Chondrocyte (in vitro differentiated cells): ENCODE results near the gene JAG2. TPM values are rescaled to one million over a fixed set of nuclear protein-coding genes. Genes with fewer than 3 reads are reported as not detected.

Source experiments
- DNase-seq: peaks from one replicate; pipeline ENCODE4 v3.0.0; 2021; ENCODE audit warnings: mixed read lengths, low spot score
- H3K27ac Mint-ChIP-seq: one replicate; pipeline ENCODE4 v1.8.0; 2021; ENCODE audit warnings: mild to moderate bottlenecking, moderate library complexity, mixed read lengths; ENCODE audit not compliant: unreplicated experiment
- H3K27me3 Mint-ChIP-seq: 2 replicates; pipeline ENCODE4 v1.8.0; 2021; ENCODE audit warnings: low read depth, mixed read lengths
- H3K36me3 Mint-ChIP-seq: 2 replicates; pipeline ENCODE4 v1.8.0; 2021; ENCODE audit warnings: low read depth, mixed read lengths
- H3K4me1 Mint-ChIP-seq: 2 replicates; pipeline ENCODE4 v1.8.0; 2021; ENCODE audit warnings: low read depth, mild to moderate bottlenecking, mixed read lengths
- H3K4me3 Mint-ChIP-seq: one replicate; pipeline ENCODE4 v1.8.0; 2021; ENCODE audit warnings: mild to moderate bottlenecking, moderate library complexity, mixed read lengths; ENCODE audit not compliant: unreplicated experiment
- H3K9me3 Mint-ChIP-seq: 2 replicates; pipeline ENCODE4 v1.8.0; 2021; ENCODE audit warnings: low read depth, mixed read lengths
- total RNA-seq: library from RNA; stranded (reverse); gene quantifications from 3 replicates; pipeline ENCODE4 v1.2.1, GENCODE V29; 2021
- TF ChIP-seq, protein P1 (sequence below): fragments of 200-600 bp; sonication (generic); IDR thresholded peaks from 2 replicates; pipeline ENCODE4 v1.5.0; 2021; ENCODE audit warnings: antibody characterized with exemption, mild to moderate bottlenecking, moderate library complexity

Gene JAG2
- total RNA-seq, 1 donor from 2014 or later, result 18.2 TPM

DNA sequence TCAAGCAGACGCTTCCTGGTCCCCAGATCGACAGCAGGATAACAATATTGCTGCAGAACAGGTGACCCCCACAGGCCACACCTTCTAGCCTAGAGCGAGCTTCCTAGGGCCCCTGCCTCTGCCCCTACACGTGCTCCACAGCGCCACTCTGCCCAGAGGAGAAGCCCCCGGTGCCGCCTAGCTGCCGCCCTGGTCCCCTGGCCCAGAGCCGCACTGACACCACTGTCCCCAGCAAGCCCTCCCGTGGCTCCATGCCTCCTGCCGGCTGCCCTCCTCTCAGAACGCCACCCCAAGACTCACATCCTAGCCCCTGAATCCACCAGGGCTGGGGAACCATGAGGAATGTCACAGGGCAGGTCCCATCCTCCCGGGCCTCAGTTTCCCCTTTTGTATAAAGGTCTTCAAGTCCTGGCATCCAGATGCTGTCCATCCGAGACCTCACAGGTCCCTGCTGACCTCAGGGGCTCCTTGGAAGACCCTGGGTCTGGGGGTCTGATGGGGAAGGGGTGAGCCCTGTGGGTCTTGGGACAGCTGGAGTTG lies 31.0 kb downstream of the JAG2 start:
- Mint-ChIP-seq H3K27ac (no peak overlapping the region), H3K27me3 (peaks cover 12% of the 10 kb centered on the region), H3K4me1 (no peaks in the 10 kb centered on the region), H3K9me3 (peaks cover 6% of the 10 kb centered on the region), H3K36me3 (peaks cover 14% of the 10 kb centered on the region), H3K4me3 (no peak overlapping the region)
- peak; percentile 84 for DNase-seq
- TF ChIP-seq, protein P1, sequence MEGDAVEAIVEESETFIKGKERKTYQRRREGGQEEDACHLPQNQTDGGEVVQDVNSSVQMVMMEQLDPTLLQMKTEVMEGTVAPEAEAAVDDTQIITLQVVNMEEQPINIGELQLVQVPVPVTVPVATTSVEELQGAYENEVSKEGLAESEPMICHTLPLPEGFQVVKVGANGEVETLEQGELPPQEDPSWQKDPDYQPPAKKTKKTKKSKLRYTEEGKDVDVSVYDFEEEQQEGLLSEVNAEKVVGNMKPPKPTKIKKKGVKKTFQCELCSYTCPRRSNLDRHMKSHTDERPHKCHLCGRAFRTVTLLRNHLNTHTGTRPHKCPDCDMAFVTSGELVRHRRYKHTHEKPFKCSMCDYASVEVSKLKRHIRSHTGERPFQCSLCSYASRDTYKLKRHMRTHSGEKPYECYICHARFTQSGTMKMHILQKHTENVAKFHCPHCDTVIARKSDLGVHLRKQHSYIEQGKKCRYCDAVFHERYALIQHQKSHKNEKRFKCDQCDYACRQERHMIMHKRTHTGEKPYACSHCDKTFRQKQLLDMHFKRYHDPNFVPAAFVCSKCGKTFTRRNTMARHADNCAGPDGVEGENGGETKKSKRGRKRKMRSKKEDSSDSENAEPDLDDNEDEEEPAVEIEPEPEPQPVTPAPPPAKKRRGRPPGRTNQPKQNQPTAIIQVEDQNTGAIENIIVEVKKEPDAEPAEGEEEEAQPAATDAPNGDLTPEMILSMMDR, result no peak

DNA sequence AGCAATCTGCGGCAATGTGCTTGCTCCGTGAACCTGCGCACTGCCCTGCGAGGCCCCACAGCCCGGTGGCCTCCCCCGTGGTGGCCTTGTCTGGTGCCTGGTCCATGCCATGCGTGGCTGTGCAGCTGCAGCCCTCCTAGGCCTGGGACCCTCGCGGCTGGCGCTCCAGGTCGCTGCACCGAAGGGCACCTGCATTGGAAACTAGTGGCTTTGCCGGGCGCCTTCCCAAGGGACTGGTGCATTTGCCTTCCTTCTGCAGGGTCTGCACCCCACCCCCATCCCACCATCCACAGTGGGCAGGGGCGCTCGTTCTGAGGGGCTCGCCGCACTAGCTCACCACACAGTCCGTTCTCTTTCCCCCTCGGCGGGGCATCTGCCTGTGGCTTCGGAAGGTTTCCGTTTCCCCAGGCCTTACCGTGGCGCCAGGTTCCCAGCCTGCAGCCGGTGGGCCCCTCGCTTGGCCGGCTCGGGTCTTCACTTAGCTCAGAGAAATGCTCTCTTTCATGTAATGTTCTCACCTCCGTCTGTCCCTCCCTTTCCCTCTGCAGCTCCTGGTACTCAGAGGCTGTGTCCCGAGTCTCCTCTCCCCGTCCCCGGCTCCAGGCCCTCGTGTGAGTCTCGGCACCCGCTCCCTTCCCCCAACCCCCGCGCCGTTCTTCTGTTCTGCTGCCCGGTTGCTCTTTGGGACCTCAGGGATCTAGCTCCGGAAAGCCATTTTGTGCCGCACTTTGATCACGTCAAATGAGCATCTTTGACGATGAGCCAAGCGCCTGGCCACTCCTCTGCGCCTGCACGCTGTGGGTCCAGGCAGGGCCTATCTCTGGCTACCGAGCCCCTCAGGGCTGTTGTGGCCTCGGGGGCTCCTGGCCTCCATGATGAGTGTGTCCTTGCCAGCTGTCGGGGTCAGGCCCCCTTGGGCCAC lies 31.9 kb downstream of the JAG2 start:
- Mint-ChIP-seq H3K27ac (no peak overlapping the region), H3K9me3 (peaks cover 6% of the 10 kb centered on the region), H3K36me3 (peaks cover 12% of the 10 kb centered on the region), H3K4me1 (no peaks in the 10 kb centered on the region), H3K27me3 (peaks cover 12% of the 10 kb centered on the region), H3K4me3 (no peak overlapping the region)
- TF ChIP-seq, protein P1, result no peak
- peak; percentile 70 for DNase-seq

DNA sequence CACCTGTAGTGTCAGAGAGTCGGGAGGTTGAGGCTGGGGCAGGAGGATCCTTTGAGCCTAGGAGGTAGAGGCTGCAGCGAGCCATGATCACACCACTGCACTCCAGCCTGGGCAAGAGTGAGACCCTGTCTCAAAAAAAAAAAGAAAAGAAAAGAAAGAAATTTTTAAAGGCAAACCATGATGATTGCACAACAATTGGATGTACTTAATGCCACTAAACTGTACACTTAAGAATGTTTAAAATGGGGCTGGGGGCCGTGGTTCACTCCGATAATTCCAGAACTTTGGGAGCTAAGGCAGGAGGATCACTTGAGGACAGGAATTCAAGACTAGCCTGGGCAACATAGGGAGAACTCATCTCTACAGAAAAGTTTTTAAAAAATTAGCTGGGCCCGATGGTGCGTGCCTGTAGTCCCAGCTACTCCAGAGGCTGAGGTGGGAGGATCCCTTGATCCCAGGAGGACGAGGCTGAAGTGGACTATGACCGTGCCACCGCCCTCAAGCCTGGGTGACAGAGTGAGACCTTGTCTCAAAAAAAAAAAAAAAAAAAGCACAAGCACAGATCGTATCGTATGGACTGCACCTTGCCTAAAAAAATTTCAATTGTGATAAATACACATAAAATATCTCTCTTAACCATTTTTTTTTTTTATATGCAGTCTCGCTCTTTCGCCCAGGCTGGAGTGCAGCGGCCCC lies 32.7 kb downstream of the JAG2 start:
- Mint-ChIP-seq H3K27me3 (peaks cover 12% of the 10 kb centered on the region), H3K4me3 (no peak overlapping the region), H3K4me1 (no peaks in the 10 kb centered on the region), H3K9me3 (peaks cover 6% of the 10 kb centered on the region), H3K36me3 (peaks cover 6% of the 10 kb centered on the region), H3K27ac (no peak overlapping the region)
- TF ChIP-seq, protein P1, result no peak
- peak; percentile 8 for DNase-seq

DNA sequence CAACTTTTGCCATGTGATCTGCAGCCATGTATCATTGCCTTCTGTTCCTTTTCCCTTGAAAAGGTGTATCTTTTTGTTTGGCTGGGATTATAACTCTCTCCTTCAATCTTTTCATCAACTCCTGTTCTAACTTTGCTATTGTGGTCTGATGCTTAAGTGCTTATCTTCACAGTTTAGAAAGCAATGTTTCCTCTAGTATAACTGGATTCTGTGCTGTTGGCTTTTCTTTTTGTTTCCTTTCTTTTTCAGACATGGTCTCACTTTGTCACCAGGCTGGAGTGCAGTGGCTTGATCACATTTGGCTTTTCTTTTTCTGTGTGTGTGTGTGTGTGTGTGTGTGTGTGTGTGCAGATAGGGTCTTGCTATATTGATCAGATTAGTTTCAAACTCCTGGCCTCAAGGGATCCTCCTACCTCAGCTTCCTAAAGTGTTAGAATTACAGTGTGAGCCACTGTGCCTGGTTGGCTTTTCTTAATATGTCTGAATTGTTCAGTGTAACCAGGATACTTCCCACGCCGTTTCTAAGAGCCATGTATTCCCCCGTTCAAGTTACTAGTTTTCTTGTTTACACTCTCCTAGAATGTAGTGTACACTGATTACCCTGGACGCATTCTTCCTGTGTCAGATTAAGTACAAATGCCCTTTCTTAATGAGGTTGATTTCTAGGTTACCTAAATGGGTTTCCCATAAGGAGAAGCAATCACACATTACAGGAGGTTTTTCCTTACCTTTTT lies 35.5 kb downstream of the JAG2 start:
- no peak overlapping the region for H3K27ac Mint-ChIP-seq

More for the DNA sequence above, 35.5 kb downstream of the JAG2 start:
- DNase-seq, result no peak
- Mint-ChIP-seq H3K27me3 (peaks cover 20% of the 10 kb centered on the region), H3K36me3 (peaks cover 2% of the 10 kb centered on the region), H3K4me1 (no peaks in the 10 kb centered on the region), H3K9me3 (peaks cover 3% of the 10 kb centered on the region), H3K4me3 (no peak overlapping the region)
- TF ChIP-seq, protein P1, result no peak
